Activated effector memory CD4-positive, alpha-beta T cell treated with Interleukin-2 at 50 U/mL for 16 hours (primary cell): ENCODE measurements around the gene USP32.
"Not testable (repeated sequence)": the region's sequence is repeated elsewhere in the genome, so short reads cannot be mapped to it uniquely, and the experiment has no call there.

Source experiments
- DNase-seq: peaks from one replicate; pipeline ENCODE4 v3.0.0-alpha.2; 2020

Gene USP32

DNA sequence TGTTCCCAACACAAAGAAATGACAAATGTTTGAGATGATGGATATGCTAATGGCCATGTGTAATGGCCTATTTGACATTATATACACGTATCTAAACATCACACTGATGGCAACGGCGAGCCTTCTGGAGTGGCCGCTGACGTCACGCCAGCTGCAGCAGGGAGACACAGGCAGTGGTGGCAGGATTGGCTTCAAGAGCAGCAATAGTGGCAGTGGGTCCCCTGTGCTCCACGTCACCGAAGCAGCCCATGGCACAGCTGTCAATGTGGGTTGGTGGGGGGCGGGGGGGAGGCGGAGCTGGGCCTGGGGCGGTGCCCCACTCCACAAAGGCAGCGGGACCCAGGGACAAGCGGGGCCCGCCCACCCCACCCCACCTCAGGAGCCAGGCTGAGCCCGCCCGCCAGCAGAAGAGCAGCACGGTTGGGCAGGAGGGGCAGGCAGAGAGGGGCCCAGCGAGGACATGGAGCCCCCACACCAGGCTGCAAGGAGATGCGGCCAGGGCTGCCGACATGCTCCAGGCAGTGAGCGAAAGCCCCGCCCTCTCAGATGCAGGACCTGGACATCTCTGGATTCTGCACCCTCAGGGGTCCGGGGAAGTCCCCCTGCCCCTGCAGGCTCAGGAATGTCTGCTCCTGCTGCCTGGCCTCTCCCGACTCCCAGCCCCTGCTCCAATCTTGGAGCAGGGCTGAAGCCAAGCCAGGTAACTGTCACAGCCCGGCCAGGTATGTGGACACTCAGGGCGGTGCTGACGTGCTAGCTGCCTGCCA is 64.6 kb downstream of the USP32 start:
- no peak for DNase-seq

DNA sequence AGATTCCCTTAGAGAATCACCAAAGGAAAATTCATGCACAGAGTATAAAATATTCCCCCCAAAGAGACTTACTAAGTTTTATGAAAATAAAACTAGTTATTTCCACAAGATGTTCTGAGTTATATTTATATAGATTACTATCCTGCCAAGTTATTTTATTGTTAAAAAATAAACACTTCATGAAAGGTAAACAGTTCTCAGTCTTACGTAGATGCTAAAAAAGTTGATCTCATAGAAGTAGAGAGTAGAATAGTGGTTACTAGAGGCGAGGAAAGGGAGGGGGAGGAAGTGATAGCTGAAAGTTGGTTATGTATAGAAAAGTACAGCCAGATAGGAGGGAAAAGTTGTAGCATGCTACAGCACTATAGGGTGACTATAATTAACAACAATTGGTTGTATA is 65.2 kb downstream of the USP32 start:
- DNase-seq = no peak

- no peak for DNase-seq
Measured at GRCh38 chr17:60325730-60326524, 66.0 kb downstream of the USP32 start.

GRCh38 chr17:60323754-60324153 is 68.2 kb downstream of the USP32 start:
- DNase-seq = no peak

- no peak for DNase-seq
Measured at GRCh38 chr17:60322056-60322387, 69.9 kb downstream of the USP32 start.

- DNase-seq = no peak
Measured at GRCh38 chr17:60321336-60322055, 70.4 kb downstream of the USP32 start.

DNA sequence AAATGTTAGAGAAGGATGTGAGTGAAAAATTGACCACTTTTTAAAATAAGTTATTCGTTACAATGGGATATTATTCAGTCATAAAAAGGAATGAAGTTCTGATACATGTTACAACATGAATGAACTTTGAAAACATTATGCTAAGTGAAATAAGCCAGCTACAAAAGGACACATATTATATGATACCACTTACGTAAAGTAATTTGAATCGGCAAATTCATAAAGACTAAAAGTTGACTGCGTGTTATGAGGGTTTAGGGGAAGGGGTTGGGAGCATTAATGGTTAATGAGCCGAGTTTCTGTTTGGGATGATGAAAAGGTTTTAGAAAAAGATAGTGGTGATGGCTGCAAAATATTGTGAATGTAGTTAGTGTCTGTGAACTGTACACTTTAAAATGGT is 73.1 kb downstream of the USP32 start:
- DNase-seq = no peak

DNA sequence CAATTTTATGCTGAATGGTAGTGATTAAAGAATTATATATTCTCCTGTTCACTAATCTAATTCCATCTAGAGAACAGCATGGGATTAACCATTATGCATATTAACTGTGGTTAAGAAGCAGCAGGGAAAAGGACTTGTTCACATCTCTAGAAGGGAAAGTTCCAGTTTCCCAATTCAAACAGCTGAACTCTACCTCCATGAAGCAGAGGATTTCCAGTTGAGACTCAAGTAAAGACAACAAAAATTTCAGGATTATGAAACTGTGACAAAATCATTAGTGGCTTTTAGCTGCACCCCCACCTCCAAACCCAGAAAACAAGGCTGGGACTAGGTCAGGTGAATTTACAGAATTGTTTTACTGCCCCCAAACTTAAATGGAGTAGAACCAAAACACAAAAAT is 73.6 kb downstream of the USP32 start:
- DNase-seq = no peak

GRCh38 chr17:60315650-60316049 is 76.3 kb downstream of the USP32 start:
- no peak for DNase-seq

DNA sequence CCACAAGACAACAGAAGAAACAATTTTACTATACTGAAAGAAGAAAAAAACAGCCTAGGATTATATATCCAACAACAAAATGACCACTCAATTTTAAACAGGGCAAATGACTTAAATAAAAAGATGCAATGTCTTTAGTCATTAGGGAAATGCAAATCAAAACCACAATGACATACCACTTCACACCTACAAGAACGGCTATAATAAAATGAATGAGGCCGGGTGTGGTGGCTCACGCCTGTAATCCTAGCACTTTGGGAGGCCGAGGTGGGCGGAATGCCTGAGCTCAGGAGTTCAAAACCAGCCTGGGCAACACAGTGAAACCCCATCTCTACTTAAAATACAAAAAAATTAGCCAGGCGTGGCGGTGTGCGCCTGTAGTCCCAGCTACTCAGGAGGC is 77.0 kb downstream of the USP32 start:
- not testable (repeated sequence) for DNase-seq

- DNase-seq = no peak
Measured at GRCh38 chr17:60314423-60314822, 77.5 kb downstream of the USP32 start.

DNA sequence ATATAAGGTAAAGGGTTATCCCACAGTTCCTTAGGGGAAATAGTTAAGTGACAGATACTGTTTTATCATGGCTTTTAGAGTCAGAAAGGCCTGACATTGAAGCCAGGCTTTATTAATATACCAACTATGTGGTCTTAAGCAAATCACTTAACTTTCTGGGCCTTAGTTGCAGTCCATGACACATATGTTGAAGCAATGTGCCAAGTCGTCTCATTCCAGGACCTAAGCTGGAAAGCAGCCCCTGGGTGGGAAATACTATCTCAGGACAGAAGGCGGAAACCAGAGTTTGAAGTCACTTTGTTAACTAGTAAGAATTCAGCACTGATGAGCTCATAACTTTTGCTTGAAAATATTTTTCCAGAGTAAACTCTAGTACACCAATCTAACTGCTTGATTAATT is 80.0 kb downstream of the USP32 start:
- DNase-seq = no peak

GRCh38 chr17:60311186-60311585 is 80.7 kb downstream of the USP32 start:
- no peak for DNase-seq

GRCh38 chr17:60305141-60305540 is 86.8 kb downstream of the USP32 start:
- DNase-seq = no peak

DNA sequence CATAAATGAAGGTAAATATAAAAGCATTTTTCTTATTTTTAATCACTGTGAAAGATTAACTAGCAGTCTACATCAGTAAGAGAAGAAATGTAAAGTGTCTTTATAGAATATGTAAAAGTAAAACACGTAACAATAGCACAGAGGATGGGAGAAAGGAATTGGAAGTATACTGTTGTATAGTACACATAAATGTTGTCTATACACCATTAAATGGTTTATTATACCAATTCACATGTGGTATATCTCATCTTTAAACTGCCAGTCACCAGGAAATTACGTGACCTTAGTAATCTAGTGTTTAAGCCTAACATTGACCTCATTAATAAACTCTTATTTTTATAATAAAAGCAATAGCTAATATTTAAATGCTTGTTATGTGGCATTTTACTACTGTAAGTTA is 87.4 kb downstream of the USP32 start:
- DNase-seq = no peak

- no peak for DNase-seq
Measured at GRCh38 chr17:60303406-60304099, 88.4 kb downstream of the USP32 start.

DNA sequence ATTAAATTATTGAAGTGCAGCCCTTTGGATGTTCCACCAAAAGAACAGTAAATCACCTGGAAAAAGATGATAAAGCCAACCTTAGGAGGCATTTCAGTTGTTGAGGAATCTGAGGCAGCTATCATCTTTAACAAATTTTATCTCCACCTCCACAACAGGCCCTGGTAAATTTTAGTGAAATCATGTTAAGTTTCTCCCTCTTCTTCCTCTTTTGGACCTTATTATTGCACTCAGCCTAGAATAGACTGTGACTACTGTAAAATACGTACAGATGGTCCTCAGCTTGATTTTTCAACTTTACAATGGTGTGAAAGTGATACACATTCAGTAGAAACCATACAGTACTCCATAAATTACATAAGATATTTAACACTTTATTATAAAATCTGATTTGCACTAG is 90.3 kb downstream of the USP32 start:
- no peak for DNase-seq

DNA sequence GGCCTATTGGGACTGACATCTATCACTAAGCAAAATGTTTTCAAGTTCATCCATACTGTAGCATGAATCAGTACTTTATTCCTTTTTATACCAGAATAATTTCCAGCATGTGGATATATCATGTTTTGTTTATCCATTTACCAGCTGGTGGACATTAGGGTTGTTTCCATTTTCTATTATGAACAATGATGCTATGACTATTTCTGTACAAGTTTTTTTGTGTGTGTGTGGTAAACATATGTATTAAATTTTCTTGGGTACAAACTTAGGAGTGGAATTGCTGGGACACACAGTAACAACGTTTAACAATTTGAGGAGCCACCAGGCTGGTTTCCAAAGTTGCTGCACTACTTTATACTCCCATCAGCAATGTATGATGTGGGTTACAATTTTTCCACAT is 91.0 kb downstream of the USP32 start:
- DNase-seq = no peak

DNA sequence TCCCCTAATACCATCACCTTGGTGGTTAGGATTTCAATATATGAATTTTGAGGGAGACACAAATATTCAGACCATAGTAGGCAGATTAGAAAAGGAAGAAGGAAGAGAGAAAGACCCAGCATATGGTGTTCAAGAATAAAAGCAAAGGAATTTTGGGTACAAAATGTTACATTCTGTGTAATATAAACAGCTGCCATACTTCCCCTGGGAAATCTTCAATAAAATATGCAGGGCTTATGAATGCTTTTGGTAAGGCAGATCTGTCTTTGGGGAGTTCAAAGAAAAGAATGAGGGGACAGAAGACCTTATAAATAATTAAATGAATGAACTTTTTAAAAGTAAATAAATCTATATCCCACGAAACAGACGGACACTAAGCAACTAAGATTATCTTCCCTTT is 91.9 kb downstream of the USP32 start:
- no peak for DNase-seq

DNA sequence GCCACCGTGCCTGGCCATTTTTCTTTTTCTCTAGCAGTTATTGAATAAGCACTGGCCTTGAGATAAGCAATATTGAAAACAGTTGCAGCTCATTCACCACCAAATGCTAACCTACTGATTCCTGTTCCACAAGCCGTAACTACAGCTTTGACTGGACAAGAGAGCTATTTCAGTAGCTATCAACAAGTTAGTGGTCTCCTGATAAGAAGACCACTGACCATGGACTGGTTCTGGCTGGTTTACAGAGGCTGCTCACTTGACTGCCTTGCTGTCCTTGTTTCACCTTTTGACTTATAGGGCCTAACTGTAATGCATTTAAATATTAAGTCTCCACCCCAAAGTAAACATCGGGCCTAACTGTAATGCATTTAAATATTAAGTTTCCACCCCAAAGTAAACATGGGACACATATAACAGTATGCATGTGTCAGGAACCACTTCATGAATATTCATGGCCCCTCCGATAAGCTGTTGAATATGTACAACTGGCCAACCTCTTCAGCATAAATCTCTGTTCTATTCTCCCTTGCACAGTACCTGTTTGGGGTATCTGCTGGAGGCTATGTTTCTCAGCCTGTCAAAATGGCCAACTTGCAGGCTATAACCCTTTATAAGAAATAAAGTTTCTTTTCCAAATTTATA is 94.1 kb downstream of the USP32 start:
- no peak for DNase-seq

DNA sequence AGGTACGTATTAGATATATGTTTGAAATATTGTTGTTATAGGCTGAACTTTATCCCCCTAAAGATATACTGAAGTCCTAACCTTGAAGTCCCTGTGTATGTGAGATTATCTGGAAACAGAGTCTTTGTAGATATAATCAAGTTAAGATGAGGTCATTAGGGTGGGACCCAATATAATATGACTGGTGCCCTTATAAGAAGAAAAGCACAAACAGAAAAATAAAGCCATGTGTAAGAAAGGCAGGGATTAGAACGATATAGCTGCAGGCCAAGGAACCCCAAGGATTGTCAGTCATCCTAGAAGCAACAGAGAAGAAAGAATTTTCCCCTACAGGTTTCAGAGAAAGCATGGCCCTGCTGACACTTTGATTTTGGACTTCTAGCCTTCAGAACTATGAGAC is 95.8 kb downstream of the USP32 start:
- DNase-seq = no peak

DNA sequence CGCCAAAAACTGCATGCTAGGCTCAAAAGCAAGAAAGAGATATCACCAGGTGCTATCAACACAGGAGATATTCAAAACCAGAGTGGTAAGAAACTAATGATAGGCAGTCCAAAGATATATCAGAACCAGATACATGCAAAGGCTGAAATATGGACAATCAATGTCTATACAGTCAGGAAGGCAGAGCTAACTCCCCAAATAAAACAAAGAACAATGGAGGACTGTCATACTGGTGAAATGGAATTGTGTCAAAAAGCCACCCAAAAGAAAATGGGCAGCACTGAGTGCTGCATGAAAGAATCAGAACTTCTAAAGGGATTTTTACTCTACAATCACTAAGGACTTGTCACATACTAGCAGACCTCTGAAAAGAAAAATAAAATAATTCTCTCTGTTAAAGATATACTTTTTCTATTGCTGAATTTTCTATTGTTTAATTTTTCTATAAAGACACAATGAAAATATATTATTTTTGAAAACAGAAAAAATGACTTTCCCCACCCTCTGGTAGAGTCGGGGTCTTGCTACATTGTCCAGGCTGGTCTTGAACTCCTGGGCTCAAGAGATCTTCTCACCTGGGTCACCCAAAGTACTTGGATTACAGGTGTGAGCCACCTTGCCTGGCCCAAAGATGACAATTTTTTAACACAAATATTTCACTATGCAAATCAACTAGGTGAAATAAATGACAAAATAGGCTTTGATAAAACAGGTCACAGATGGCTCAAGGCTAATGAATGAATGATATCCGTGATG is 98.2 kb downstream of the USP32 start:
- no peak for DNase-seq
